NCI-H82 (cell line): Measurements from ENCODE around the gene SBNO2.

ENCODE experiments used
- DNase-seq: peaks from one replicate; lab custom pipeline; 2025; lab: John Stamatoyannopoulos, UW

Gene SBNO2

DNA sequence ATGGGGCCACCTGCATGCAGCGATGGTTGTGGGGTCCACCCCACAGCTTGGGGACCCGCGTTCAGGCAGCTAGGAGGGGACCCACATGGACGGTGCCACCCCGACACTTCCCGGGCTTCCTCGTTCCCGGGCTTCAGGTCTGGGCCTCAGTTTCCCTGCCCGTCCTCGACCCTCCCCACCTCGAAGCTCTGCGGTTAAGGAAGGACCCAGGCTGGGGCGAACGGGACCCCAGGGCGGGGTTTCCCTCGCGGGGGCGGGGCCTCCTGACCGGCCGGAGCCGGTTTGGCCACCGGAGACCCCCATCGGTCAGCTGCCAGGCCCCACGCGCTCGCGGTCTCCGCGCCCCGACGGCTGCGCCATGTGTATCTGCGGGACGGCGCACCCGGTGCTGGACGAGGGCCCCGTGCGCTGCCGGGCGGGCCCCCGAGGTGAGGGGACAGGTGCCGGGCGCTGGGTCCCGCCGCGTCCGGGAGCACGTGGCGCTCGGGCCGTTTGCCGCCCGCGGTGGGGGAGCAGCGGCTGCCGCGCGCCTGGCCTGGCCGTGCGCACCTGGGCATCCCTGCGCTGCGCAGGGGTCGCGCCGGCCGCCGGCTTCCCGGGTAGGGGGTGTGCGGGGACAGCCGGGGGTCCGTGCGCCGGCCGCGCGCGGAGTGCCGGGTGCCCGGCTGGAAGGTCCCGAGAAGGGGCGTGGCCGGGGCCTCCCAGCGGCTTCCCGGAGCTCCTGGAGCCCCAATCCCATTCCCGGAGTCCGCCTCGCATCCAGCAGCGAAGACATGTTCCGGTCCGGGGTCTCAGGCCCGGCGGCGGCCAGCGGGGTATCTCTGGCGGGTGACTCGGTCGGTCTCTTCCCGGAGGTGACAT, 102.9 kb downstream of the SBNO2 start:
- DNase-seq = peak; percentile 27

DNA sequence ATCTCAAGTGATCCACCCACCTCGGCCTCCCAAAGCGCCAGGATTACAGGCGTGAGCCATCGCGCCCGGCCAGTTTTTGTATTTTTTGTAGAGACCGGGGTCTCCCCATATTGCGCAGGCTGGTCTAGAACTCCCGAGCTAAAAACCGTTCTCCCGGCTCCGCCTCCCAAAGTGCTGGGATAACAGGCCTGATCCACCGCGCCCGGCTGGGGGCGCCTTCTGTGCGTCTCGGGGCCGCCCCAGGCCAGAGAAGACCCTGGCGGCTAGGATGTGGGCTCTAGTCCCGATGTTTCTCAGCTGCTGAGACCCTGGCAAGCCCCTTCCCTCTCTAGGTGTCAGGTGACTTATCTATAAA, 103.5 kb downstream of the SBNO2 start:
- peak; percentile 39 for DNase-seq

DNA sequence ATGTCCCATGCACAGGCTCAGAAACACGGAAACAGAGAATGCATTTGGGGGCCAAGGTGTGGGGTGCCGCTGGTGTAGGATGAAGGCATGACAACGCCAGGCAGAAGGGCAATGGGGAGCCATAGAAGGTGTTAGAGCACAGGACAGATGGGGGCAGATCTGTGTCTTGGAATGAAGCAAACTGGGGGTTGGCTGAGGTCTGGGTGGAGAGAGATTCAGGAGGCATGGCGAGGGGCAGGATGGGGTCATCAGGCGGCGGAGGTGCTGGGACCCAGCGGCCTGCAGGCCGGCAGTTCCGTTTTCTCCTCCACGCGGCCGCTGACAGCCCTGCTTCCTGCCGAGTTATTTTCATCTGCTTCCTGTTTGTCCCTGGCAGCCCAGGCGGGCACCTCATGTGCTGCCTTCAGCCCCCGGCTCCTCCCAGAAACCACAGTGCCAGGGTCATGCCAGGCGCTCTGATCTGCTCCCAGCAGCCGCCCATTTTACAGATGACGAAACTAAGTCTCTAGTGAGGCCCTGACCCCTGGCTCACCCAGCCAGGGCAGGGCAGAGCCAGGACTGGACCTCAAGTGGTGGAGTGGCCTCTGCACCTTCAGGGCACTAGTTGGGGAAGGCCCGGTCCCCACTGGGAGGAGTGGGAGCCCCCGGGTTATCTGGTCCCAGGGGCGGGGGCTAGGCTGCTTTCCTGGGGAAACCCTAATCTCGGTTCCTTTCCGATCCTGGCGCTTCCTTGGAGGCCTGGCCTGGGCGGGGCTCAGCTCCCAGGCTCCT, 104.9 kb downstream of the SBNO2 start:
- no peak for DNase-seq

DNA sequence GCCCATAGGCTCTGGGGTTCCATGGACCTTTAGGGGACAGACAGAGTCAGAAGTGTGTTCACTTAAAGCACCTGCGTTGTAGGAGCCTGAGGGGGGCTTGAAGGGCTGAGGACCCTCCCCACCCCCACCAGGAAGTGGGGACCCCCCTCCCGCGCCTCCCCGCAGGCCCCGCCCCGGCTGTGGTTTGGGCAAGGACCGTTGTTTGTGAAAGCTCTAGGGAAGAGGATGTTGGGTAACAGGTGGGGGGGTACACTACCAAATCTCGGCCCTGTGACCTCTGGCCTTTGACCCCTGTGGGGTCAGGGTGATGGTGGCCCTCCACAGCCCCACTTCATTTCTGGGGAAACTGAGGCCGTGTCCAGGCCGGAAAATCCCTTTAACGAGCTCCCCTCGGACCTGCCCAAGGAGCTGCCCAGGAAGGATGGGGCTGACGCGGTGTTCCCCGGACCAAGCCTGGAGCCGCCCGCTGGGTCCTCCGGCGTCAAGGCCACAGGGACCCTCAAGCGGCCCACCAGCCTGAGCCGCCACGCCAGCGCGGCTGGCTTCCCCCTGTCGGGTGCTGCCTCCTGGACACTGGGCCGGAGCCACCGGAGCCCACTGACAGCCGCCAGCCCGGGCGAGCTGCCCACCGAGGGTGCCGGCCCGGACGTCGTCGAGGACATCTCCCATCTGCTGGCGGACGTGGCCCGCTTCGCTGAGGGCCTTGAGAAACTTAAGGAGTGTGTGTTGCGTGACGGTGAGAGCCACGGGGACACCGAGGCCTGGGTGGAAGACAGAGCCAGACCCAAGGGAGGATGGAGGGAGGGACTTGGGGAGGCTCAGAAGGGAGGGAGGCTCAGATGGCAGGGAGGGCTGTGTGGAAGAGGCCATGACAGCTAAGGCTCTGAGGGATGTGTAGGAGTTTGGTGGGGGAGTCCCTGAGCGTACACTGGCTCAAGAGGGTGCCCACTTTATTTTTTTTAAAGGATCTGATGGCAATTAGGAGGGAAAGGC, 105.8 kb downstream of the SBNO2 start:
- DNase-seq = no peak

DNA sequence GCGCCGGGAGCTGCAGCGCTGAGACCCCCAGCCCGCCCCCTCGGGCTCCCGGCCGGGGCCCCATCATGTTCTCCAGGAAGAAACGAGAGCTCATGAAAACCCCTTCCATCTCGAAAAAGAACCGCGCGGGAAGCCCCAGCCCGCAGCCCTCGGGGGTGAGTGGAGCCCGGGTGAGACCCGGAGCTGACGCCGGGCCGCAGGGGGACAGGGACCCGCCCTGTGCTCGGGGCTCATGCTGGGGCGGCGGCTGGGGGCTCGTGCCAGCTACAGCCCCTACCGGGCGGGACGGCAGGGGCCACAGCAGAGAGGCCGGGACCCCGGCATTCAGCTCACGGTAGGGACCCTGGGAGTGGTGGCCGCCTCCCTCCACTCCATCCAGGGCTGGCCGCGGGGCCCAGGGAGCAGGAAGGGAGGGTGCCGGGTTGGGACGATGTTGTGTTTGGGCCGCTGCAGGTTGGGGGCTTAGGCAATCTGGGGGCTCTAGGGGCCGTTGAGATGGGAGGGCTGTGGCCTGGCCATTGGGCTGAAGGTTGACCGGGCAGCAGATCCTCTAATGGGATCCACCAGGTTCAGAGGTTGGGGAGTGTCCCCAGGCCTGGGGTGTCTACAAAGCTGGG, 106.6 kb downstream of the SBNO2 start:
- no peak for DNase-seq

DNA sequence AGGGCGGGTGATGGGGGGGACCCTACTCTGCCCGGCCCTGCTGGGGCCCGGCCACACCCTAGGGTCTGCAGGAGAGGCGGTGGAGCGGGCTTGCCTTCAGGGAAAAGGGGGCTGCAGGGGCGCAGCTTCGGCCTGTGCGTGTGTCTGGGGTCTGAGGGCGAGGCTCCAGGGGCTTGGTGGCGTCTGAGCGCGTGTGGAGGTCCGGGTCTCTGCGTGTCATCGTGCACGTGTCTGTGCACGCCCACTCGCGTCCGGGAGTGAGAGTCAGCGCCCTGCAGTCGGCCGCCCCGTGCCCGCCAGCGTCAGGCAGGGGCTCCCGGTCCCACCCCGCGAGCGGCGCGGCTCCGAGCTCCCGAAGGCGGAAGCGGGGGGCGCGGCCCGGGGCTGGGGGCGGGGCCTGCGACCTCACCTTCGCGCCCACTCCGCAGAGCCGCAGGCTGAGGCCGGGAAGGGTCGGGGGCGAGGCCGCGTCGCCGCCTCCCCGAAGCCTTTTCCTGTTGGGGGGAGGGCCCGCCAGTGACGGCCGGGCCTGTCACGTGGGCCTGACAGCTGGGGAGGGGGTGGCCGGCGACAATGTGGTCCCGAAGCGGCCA, 107.2 kb downstream of the SBNO2 start, which contains the start of gene ARHGAP45:
Gene ARHGAP45, plus strand, starts transcription at position 420 of the 593 bp plus-strand sequence. CDS start 239 bp downstream, outside the sequence.
- no peak for DNase-seq

DNA sequence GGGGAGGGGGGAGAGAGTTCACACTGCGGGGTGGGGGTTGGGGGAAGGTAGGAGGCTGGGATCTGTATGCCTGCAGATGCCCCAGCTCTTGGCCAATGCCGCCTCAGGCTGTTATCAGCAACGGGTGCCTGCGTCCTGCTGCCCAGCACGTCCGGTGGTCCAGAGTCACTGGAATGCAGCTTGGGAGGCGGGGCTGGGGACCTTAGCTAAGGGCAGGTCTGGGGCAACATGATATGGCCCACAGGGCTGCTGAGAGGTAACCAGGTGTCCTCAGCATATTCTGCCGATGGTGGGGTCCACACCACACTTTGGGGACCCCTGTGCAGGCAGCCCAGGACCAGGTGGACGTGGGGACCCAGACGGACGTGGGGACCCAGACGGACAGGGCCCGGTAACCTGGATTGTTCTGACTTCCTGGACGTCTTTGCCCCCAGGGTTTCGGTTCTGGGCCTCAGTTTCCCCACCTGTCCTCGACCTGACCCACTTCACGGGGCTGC, 107.8 kb downstream of the SBNO2 start:
- DNase-seq = no peak

DNA sequence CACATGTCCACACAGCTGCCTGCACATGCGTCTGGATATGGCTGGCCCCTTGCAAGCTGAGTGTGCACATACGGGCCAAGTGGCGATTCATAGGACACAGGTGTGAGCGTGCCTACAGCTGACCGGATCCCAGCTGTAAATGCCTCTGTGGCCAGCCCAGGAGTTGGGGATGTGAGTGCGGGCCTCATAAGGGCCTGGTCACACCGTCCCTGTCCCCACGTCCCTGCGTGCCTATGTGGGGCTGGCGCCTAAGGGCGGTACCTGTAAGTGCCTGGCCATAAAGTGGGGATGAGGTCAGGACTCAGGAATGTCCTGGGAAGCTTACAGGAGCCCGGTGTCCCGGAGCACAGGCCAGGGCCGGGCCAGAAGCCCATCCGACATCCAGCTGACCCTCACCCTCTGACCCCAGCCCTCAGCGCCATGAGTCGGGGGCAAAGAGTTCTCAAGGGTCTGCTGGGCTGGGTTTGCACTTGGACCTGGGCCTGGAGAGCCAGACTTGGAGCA, 108.4 kb downstream of the SBNO2 start:
- DNase-seq = no peak

DNA sequence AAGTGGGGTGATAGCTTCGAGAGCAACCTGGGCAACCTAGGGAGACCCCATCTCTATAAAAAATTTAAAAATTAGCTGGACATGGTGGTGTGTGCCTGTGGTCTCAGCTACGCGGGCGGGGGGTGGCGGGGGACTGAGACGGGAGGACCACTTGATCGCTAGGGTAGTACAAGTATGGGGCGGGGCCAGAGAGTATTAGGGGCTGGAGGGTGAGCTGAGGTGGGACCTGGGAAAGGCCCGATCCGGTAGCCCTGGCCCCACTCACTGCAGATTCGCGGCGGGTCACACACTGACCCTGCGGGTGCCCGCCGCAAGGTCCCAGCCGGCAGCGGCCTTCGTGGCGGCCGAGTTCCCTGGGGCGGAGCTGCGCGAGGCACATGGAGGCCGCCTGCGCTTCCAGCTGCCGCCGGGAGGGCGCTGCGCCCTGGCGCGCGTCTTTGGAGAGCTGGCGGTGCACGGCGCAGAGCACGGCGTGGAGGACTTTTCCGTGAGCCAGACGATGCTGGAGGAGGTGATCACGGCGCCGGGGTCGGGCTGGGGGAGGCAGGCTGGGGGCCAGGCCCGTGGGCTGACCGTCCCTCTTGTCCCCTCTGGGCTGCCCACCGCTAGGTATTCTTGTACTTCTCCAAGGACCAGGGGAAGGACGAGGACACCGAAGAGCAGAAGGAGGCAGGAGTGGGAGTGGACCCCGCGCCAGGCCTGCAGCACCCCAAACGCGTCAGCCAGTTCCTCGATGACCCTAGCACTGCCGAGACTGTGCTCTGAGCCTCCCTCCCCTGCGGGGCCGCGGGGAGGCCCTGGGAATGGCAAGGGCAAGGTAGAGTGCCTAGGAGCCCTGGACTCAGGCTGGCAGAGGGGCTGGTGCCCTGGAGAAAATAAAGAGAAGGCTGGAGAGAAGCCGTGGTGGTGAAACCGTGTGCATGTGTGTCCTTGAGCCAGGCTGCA, 109.1 kb downstream of the SBNO2 start:
- DNase-seq = peak; percentile 50

DNA sequence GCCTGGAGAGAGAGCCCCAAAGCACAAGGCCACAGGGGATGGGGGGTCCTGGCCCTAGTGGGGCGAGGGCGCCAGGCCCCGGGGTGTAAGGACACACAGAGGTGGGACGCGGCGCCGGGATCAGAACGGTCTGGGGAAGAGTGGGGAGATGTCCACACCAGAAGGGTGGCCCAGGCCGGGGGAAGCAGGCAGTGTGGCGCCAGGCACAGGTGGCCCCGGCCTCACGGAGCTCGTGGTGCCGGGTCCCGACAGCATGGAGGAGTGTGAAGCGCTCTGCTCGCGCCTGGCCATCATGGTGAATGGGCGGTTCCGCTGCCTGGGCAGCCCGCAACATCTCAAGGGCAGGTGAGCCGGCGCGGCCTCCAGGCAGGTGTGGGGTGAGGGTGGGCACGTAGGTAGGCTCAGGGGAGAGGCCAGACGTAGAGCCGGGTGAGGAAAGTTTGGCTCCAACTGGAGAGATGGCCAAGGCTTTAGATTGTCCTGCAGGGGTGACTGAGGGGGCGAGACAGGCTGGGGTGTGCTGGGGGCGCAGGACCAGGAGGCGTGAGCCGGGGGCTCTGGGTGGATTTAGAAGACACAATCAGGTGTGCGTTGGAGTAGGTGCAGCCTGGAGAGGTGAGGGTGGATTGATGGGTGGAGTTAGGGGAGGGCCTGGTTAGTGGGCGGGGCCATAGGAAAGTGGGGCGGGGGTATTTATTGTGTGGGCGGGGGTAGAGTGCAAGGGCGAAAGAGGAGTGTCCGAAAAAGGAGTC, 110.0 kb downstream of the SBNO2 start:
- no peak for DNase-seq

DNA sequence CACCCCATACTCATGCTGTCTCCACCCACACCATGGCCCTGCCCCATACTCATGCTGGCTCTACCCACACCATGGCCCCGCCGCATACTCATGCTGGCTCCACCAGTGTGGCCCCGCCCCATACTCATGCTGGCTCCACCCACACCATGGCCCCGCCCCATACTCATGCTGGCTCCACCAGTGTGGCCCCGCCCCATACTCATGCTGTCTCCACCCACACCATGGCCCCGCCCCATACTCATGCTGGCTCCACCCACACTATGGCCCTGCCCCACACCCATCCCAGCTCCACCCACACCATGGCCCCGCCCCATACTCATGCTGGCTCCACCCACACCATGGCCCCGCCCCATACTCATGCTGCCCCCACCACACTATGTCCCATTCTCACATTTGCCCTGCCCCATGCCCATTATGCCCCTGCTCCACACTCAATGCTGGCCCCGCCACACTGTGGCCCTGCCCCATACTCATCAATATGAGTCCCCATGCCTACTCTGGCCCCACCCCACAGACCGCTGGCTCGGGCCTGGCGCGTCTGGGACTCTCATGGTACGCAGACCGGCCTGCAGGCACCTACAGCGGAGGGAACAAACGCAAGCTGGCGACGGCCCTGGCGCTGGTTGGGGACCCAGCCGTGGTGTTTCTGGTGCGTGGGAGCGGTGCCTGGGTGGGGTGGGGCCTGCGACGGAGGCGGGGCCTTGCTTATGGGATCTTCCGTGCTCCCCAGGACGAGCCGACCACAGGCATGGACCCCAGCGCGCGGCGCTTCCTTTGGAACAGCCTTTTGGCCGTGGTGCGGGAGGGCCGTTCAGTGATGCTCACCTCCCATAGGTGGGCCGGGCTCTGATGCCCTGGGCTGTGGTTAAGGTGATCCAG, 110.8 kb downstream of the SBNO2 start:
- DNase-seq = no peak

DNA sequence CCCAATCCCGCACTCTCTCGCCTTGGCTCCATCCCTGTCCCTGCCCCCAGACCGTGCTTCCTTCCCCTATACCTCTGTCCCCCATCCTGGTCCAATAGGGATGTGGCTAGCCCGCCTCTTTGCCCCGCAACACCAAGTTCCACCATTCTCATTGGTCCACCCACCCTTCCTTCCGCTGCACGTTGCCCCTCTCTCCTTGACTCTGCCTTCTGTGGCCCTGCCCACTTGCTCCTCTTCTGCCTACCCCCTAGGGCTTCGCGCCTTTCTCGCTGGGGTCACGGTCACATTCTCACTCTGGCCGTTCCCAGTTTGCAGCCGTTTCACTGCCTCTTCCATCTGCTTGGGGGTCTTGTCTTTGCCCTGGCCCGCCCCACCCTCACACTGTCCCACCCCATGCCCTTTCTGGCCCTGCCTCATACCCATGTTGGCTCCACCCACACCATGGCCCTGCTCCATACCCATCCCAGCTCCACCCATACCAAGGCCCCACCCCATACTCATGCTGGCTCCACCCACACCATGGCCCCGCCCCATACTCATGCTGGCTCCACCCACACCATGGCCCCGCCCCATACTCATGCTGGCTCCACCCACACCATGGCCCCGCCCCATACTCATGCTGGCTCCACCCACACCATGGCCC, 111.6 kb downstream of the SBNO2 start:
- no peak for DNase-seq

DNA sequence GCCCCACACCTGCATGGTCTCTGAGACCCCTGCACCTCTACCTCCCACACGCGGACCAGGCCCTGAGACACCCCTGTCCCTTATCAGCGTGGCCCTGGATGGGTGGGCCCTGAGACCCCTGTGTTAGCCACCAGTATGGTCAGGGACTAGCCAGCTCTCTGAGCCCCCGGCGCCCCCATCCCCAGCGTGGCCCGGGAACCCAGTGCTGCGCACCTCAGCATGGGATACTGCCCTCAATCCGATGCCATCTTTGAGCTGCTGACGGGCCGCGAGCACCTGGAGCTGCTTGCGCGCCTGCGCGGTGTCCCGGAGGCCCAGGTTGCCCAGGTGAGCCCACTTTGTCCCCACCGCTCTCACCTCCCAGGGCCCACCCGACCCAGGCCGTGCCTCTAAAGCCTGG, 112.1 kb downstream of the SBNO2 start:
- DNase-seq = no peak

DNA sequence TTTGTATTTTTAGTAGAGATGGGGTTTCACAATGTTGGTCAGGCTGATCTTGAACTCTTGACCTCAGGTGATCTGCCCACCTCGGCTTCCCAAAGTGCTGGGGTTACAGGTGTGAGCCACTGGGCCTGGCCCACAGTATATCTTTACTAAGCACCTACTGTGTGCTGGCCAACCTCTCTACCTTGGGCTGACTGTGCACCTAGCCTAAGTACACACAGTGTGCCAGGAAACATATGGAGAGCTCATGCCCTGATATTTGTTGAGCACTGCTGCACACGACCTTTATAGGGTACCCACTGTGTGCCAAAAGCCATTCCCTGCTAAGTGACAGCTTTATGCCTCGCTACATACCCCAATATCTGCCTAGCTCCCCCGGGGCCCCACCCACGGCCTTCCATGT, 113.4 kb downstream of the SBNO2 start:
- DNase-seq = no peak

DNA sequence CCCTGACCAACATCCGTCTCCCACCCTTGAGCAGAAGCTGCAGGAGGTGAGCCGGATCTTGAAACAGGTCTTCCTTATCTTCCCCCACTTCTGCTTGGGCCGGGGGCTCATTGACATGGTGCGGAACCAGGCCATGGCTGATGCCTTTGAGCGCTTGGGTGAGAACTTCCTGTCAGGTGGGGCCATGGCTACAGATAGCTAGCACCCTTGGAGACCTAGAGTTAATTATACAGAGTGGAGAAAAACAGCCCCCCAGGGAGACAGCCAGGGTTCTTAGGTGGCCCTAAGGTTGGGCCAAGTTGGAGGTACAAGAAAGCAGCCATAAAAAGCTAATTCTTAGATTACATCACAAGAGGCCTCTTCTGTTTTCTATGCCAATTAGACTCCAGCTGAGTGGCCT, 116.0 kb downstream of the SBNO2 start:
- no peak for DNase-seq
